ENCODE data around the gene MISFA. TPM values are rescaled to one million over a fixed set of nuclear protein-coding genes. Genes with fewer than 3 reads are reported as not detected.

The MISFA gene
- total RNA-seq: 0.09 TPM in 1 of 2 replicates, not detected in the other

GRCh38 chr11:18599739-18600230, at the start of gene MISFA:
MISFA (plus strand) TSS chr11:18599789; CDS start chr11:18599929, 140 bp downstream.

DNA sequence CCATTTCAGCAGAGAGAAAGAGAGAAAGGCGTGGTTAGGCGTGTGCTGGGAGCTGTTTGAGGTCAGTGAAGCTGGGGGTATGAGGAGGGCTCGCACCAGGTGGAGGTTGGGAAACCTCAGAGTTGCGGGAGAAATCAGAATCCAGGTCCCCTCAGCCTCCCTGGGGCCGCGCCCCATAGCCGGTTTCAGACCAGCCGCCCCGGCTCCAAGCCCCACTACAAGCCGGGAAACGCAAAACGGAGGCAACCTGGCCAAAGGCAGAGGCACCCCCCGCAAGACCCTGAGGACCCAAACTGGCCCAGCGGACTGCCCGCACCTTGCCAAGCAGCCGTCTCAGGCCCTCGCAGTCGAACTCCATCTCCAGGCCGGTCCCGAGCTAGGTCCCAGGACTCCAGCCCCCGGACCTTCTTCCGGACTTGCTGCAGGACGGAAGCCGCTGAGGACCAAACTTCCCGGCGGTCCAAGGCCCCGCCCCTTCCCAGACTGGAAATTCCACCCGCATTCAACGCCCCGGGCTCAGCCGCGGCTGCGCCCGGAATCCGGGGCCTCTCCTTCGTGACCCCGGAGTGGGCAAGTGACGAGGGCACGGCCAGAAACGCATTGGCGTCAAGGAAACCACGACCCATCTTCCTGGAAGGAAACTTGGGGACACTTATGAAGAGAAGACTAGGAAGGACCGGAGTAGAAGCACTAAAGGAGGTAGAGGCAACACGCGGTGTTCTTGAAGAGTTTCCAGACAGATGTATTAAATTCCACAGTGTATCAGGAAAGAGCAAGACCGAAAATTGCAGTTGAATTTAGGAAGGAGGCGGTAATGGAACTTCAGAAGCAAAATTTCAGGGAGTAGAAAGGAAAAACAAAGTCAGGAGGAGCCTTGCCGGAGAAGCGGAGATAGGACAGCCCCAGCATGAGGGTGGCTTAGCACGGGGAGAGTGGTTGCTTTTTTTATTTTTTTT, 11.0 kb upstream of the MISFA start, which contains the start of gene UEVLD:
Gene UEVLD, minus strand, starts transcription at position 438 of the 956 bp plus-strand sequence. Its CDS starts 80 bp downstream, at position 358.

DNA sequence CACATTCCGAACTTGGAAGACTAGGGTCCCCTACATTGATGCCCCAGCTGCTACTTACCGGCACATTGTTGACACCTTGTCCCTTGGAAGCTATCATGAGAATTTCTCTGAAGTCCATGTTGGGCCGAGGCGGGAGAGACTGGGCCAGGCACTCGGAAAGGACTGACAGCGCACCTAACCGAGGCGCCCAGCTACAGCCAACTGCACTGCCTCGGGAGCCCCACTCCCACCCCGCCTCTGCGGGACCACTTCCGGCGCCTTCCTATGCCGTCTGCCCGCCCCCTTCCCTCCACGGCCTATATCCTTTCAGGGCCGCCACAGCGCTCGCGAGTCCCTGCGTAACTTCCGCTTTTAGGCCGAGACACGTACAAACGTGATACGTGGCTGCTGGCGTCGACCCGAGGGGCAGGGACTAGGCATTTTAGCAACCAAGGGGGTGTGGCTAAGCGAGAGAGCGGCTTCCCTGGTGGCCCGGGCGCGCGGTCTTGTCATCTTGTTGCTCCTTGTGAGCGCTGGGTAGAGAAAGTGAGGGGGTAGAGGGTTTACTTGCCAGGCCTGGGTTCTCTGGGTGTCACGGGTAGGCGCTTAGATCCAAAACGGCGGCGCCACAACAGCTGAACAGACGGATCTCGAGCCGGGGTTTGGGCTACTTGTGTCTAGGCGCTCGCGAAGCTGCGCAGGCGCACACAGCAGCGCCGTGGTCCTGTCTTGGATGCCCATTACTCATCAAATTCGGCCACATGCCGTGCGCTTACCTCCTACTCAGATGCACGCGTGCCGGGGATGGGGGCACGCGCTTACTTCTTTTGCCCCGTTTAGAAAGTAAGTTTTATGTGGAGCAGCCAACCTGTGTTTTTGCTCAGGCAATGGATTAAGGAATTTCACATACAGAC, 34.8 kb downstream of the MISFA start, which contains the start of gene SPTY2D1:
Gene SPTY2D1, minus strand, starts transcription at position 203 of the 893 bp plus-strand sequence. Its CDS starts 85 bp downstream, at position 118.

Other genes starting within 250 kb of the MISFA start
- gene LDHA, start 205.2 kb upstream of the MISFA start, total RNA-seq: 947 and 1,219 TPM in 2 replicates
- not detected in 2 replicates for gene LDHC, start 187.5 kb upstream of the MISFA start, total RNA-seq
- gene LDHAL6A, start 143.9 kb upstream of the MISFA start, total RNA-seq: not detected in 2 replicates
- gene TSG101, start 72.8 kb upstream of the MISFA start, total RNA-seq: 53.4 and 61.9 TPM in 2 replicates
- 32.1 and 34.4 TPM in 2 replicates for gene UEVLD, start 11.1 kb upstream of the MISFA start, total RNA-seq
- 19.0 and 39.8 TPM in 2 replicates for gene SPTY2D1, start 34.6 kb downstream of the MISFA start, total RNA-seq
- 1.3 and 1.8 TPM in 2 replicates for gene TMEM86A, start 99.0 kb downstream of the MISFA start, total RNA-seq
- gene IGSF22, start 126.4 kb downstream of the MISFA start, total RNA-seq: under 0.01 TPM in 1 of 2 replicates, not detected in the other
- gene PTPN5, start 192.0 kb downstream of the MISFA start, total RNA-seq: not detected in 2 replicates

Measured in smooth muscle cell of the umbilical artery (primary cell).